DOHH2 (cell line): ENCODE measurements around the gene SLC25A25.

Experiments
- EZH2phosphoT487 ChIP-seq: fragments of 200-600 bp; sonication (generic); IDR thresholded peaks from 2 replicates; pipeline ENCODE4 v1.6.1; 2017; ENCODE audit warnings: borderline replicate concordance, mild to moderate bottlenecking, antibody characterized with exemption, low read length, moderate library complexity, mixed read lengths
- TF ChIP-seq, protein P1 (sequence below): fragments of 200-600 bp; sonication (generic); IDR thresholded peaks from one replicate; pipeline ENCODE4 v1.5.1; 2014; ENCODE audit warnings: antibody characterized with exemption, mild to moderate bottlenecking, low read depth, low read length; ENCODE audit not compliant: poor library complexity, severe bottlenecking

DNA sequence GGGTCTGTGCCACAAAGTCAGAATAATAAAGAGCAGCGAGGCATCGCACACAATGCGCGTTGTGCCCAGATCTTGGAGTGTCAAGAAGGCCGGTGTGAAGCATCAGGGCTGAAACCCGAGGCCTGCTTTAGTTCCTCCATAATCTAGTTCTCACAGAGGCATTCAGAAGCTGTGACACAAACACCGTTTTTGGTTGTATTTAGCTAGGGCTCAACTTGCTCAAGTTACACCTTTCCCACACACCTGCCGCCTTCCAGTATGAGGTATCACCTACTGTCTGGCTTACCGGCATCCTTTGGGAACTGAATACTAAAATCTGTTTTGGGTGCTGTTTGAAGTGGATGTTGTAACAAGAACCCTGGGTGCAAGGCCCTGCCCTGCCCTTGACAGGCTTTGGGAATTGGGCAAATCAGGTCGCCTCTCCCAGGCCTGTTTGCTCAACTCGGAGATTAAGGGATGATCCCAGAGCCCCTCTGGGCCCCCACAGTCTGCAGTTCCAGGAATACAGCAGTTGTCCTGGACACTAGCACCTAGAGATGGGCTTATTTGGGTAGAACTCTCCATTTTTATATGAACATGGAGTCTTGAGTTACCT, 27.0 kb downstream of the SLC25A25 start:
- TF ChIP-seq, protein P1, sequence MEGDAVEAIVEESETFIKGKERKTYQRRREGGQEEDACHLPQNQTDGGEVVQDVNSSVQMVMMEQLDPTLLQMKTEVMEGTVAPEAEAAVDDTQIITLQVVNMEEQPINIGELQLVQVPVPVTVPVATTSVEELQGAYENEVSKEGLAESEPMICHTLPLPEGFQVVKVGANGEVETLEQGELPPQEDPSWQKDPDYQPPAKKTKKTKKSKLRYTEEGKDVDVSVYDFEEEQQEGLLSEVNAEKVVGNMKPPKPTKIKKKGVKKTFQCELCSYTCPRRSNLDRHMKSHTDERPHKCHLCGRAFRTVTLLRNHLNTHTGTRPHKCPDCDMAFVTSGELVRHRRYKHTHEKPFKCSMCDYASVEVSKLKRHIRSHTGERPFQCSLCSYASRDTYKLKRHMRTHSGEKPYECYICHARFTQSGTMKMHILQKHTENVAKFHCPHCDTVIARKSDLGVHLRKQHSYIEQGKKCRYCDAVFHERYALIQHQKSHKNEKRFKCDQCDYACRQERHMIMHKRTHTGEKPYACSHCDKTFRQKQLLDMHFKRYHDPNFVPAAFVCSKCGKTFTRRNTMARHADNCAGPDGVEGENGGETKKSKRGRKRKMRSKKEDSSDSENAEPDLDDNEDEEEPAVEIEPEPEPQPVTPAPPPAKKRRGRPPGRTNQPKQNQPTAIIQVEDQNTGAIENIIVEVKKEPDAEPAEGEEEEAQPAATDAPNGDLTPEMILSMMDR, result no peak
- no peak for TF ChIP-seq EZH2phosphoT487
